Ovary (tissue), 3 donors: ENCODE results near the gene CHD9NB.
"Not testable (repeated sequence)": the region's sequence is repeated elsewhere in the genome, so short reads cannot be mapped to it uniquely, and the experiment has no call there.

Experiments used
- CTCF ChIP-seq, 3 donors: fragments of 450-650 bp in 2 of 3; fragments of 200-600 bp in 1 of 3; IDR thresholded peaks; one replicate each; pipeline versions ENCODE4 v1.5.1 to v1.8.0; 2016 to 2022; ENCODE audit warnings: antibody characterized with exemption in 3 of 3, mild to moderate bottlenecking in 1 of 3
- EP300 ChIP-seq: sonication (generic); formaldehyde crosslinking; IDR thresholded peaks from one replicate; pipeline ENCODE4 v1.6.1; 2017; ENCODE audit warnings: antibody characterized with exemption
- donor health status: DM: no; HTN: no; CAD: no.

GRCh38 chr16:53047515-53047914 lies 5.2 kb downstream of the CHD9NB start:
- not testable (repeated sequence) for TF ChIP-seq CTCF (IDR thresholded peaks at IDR 0.05); EP300
